Hematopoietic multipotent progenitor cell treated with erythropoietin and hydrocortisone succinate and interleukin-3 and kit ligand, for 6 days (in vitro differentiated cells): Measurements from ENCODE around the gene SYT6.
A peak's percentile ranks its signal among the peaks of the same experiment; 100 is the strongest.

Source experiments
- DNase-seq: peaks from one replicate; pipeline ENCODE4 v3.0.0-alpha.2; 2015

The SYT6 gene

GRCh38 chr1:114153261-114154145 lies at the start of gene SYT6:
Gene SYT6 (minus strand): TSS chr1:114153869. CDS start chr1:114153772, 97 bp downstream.
- peak; percentile 5 for DNase-seq

- no peak for DNase-seq
Observed at GRCh38 chr1:114201486-114201885, 47.8 kb upstream of the SYT6 start.

GRCh38 chr1:114199017-114199594 lies 45.4 kb upstream of the SYT6 start:
- no peak for DNase-seq

- DNase-seq = no peak
Observed at GRCh38 chr1:114196992-114197907, 43.6 kb upstream of the SYT6 start.

- DNase-seq = no peak
Observed at GRCh38 chr1:114195819-114196218, 42.1 kb upstream of the SYT6 start.

GRCh38 chr1:114192328-114192727 lies 38.7 kb upstream of the SYT6 start:
- DNase-seq = no peak

- DNase-seq = peak; percentile 24
Observed at GRCh38 chr1:114189398-114189797, 35.7 kb upstream of the SYT6 start.

- no peak for DNase-seq
Observed at GRCh38 chr1:114181356-114181755, 27.7 kb upstream of the SYT6 start.

- no peak for DNase-seq
Observed at GRCh38 chr1:114180742-114181141, 27.1 kb upstream of the SYT6 start.

GRCh38 chr1:114178936-114179335 lies 25.3 kb upstream of the SYT6 start:
- no peak for DNase-seq

GRCh38 chr1:114177282-114177681 lies 23.6 kb upstream of the SYT6 start:
- DNase-seq = no peak

GRCh38 chr1:114176366-114176765 lies 22.7 kb upstream of the SYT6 start:
- no peak for DNase-seq

GRCh38 chr1:114173680-114174079 lies 20.0 kb upstream of the SYT6 start:
- no peak for DNase-seq

- no peak for DNase-seq
Observed at GRCh38 chr1:114169509-114169908, 15.8 kb upstream of the SYT6 start.

- no peak for DNase-seq
Observed at GRCh38 chr1:114167226-114167625, 13.6 kb upstream of the SYT6 start.

- DNase-seq = no peak
Observed at GRCh38 chr1:114164840-114165543, 11.3 kb upstream of the SYT6 start.

- no peak for DNase-seq
Observed at GRCh38 chr1:114159941-114160340, 6.3 kb upstream of the SYT6 start.

GRCh38 chr1:114157275-114157660 lies 3.6 kb upstream of the SYT6 start:
- DNase-seq = no peak

GRCh38 chr1:114156538-114157274 lies 3.0 kb upstream of the SYT6 start:
- DNase-seq = peak; percentile 12

GRCh38 chr1:114155706-114156105 lies 2.0 kb upstream of the SYT6 start:
- no peak for DNase-seq

GRCh38 chr1:114154963-114155322 lies 1.3 kb upstream of the SYT6 start:
- DNase-seq = peak; percentile 23
